GM18868 (cell line): ENCODE measurements around the gene TRNP1.
"Not testable (repeated sequence)": the region's sequence is repeated elsewhere in the genome, so short reads cannot be mapped to it uniquely, and the experiment has no call there.

ENCODE experiments used
- ATAC-seq: cut with Tn5 transposase; IDR thresholded peaks from one replicate; pipeline ENCODE4 v1.9.1; 2021; ENCODE audit warnings: mild to moderate bottlenecking, moderate library complexity; ENCODE audit not compliant: unreplicated experiment

Gene TRNP1

DNA sequence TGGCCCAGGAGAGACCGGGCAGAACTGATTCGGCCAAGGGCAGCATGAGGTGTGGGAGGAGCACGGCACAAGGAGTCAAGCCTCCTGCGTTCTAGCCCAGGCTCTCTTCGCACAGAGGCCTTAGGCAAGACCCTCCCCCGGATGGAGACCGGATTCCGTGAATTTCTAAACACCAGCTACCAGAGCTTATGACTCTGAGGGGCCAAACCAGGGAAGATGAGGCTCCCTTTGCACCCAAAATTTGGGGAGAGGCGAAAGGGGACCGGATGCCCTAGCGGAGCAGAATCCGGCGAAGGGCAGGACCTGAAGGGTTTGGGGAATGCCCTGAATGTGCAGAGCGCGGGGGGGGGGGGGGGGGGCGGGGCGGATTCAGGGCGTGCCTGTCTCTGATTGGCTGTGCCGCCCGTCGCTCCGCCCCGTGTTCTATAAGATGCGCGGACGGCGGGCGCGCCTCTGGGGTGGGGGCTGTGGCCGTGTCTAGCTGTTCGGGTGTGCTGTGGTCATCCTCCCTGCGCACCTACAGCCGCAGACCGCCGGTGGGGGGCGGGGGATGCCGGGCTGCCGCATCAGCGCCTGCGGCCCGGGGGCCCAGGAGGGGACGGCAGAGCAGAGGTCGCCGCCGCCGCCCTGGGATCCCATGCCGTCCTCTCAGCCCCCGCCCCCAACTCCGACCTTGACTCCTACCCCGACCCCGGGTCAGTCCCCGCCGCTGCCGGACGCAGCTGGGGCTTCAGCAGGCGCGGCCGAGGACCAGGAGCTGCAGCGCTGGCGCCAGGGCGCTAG lies at the start of gene TRNP1:
Gene TRNP1 (plus strand): TSS at position 456 of the 783 bp plus-strand sequence. CDS start 95 bp downstream, at position 551.
- ATAC-seq = peak; percentile 49

DNA sequence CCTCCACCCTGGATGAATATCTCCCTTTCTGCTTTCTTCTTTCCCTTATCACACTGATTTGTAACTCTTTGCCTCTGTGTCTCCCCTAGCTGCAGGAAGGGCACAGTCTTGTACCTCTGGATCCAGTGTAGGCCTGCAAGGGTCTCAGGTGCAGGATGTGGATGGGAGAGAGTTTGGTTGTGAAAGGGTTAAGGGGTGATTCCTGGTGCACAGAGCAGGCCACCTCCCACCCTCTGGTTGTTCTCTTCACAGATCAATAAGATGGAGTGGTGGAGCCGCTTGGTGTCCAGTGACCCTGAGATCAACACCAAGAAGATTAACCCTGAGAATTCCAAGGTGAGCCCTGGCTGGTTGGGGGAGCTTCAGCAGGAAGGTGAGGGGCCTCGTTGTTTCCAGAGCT lies 48.4 kb upstream of the TRNP1 start:
- ATAC-seq = no peak

- no peak for ATAC-seq
Measured at GRCh38 chr1:26945728-26946127, 47.8 kb upstream of the TRNP1 start.

GRCh38 chr1:26946270-26946669 lies 47.2 kb upstream of the TRNP1 start:
- ATAC-seq = no peak

DNA sequence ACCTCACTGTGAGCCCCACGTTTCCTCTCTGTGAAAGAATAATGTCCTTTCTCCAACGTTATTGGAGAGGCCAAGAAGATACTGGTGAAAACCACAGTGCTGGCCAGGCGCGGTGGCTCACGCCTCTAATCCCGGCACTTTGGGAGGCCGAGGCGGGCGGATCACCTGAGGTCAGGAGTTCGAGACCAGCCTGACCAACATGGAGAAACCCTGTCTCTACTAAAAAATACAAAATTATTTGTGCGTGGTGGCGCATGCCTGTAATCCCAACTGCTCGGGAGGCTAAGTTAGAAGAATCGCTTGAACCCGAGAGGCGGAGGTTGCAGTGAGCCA lies 44.8 kb upstream of the TRNP1 start:
- not testable (repeated sequence) for ATAC-seq

- ATAC-seq = no peak
Measured at GRCh38 chr1:26949266-26949925, 44.1 kb upstream of the TRNP1 start.

DNA sequence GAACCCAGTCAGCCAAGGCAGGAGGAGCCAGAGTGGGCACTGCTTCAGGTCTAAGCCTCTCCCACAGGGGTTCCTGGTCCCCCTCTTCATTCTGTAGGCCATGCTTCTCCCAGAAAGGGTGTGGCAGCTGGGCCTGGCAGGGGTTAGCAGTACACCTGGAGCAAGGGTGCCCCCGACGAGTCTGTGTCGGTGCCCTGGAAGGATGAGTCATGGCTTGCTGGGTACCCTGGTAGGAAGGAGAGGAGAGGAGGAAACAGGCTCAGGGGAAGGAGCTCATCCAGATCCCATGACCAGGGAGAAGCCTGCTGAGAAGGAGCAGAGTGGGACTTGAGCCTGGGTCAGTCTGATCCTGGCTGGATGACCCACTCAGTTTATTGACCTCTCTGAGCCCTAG lies 43.6 kb upstream of the TRNP1 start:
- ATAC-seq = no peak

DNA sequence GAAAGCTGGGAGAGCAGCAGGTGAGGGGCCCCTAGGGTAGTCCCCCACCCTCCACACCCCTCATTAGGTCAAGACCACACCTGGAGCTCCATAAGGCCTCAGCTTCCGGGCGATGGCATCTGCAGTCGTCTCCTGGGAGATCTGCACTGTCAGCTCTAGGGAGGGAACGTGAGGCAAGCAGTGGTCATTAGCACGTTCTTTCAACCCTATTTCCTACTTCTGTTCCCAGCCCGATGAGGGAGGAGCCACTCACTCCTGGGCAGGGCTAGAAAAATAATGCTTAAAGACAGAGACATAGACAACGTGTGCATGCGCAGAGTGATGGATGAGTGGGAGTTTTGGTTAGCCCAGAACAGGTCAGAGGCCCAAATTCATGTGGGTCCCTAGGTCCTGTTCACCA lies 42.9 kb upstream of the TRNP1 start:
- ATAC-seq = no peak

- ATAC-seq = no peak
Measured at GRCh38 chr1:26951216-26951615, 42.3 kb upstream of the TRNP1 start.

DNA sequence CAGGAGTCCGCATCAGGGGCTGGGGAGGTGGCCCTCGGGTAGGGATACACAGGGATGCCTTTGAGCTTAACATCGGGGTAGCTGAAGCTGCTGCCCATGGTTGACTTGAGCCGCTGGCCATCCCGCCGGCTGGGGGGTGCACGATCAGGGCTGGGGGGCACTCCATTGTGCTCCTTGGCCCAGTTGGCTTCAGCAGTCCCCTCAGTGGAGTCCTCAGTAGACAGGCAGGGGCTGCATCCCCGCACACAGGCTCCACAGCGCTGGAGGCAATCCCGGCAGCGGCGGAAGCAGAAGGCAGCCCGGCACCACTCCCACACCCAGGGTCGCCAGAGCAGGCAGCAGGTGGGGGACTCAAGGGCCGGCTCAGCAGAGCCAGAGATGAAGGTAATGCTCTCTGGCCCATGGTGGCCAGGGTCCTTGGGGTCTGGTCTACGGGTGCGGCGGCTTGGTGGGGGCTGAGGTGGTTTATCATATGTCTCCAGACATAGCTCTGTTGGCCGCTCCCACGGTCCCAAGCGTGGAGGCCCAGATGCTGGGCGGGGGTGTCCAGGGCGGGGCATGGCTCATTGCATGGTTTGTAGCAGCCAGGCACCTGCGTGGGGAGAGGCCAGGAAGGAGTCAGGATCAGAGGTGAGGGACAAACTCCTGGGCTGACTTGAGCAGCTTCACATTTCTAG lies 41.5 kb upstream of the TRNP1 start:
- ATAC-seq = no peak

- no peak for ATAC-seq
Measured at GRCh38 chr1:26953374-26953773, 40.1 kb upstream of the TRNP1 start.

DNA sequence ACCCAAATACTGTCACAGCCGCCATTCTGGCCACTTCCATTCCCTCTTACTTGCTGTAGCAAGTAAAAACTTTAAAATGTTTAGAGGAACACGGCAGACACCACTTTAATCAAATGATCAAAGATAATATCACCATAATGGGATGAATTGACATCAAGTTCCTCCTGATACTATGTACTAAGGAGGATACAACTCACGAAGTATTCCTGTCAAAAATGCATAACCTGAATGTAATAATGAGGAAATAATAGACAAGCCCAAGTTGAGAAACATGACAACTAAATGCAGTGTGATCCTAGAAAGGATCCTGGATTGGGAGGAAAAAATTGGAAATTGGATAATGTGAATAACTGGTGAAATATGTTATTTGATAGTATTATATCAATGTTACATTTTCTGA lies 37.2 kb upstream of the TRNP1 start:
- no peak for ATAC-seq

DNA sequence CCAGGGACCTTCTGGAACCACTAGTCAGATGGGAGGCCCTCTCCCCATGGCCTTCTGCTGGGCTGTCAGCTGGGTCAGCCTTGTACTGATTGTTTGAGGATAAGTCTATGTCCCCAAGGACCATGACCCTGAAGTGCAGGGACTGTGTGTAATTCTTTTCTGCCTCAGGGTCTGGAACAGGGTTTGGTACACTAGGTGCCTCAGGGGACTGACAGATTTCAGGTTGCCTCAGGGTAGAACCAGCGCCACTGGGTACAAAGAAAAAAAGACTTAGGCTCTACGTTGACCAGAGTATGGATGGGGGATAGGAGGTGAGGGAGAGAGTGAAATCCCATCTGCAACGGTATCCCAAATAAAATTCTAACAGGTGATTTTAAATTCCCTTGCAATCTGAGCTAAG lies 36.2 kb upstream of the TRNP1 start:
- ATAC-seq = no peak

- no peak for ATAC-seq
Measured at GRCh38 chr1:26959270-26959669, 34.2 kb upstream of the TRNP1 start.

DNA sequence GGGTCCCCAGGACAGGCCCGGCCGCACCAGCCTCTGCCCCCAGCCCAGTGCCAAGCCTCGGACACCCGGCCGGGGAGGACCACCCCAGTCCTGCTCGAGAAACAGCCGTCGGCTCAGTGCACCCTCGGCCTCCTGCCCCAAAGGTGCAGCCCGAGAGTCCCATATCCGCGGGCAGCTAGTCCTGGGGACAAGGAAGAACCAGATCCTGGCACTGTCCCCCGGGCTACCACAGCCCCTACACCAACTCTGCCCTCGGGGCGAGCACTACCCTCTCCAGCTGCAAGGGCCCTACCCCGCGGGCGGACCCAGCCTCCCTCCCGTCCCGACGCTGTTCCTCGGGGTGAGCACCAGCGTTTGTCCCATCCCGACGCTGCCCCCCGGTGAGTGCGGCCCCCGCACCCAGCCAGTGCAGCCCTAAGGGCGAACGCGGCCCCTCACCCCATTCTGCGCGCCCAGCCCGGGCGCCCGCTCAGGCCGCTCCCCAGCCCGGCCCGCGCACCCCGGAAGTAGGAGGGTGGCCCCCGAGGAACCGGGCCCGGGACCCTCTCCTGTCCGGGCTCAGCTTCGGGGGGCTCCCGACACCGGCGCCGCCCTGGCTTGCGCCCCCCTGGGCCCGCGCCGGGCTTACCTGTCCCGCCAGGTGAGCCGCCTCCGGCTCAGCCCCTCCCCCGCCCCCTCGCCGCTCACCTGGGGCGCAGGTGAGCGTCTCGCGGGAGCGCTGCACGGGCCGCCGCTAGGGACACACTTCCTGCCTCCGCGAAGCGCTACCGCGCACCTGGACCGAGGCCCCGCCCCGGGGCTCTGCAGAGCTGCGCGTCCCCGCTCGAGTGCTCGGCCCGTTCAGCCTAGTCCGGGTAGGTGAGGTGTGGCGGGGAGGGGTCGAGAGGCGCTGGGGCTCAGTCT lies 33.5 kb upstream of the TRNP1 start, which contains the start of gene KDF1:
Gene KDF1 (minus strand): TSS at position 747 of the 903 bp plus-strand sequence. CDS start 8,088 bp downstream, outside the sequence.
- no peak for ATAC-seq

DNA sequence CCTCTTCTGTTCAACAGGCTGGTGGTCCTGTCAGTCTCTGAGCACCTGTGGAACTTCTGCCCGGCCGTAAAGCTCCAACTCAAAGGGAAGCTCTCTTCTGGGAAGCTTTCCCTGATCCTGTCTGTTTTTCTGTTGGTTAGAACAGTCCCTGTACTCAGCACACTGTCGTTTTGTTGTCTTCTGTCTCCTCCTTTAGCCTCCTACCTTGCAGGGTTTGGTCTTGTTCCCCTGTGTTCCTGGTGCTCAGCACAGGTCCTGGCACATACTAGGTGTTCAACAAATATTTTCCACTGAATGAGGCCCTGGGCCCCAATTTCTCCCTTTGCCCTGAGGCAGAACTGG lies 32.9 kb upstream of the TRNP1 start:
- no peak for ATAC-seq

DNA sequence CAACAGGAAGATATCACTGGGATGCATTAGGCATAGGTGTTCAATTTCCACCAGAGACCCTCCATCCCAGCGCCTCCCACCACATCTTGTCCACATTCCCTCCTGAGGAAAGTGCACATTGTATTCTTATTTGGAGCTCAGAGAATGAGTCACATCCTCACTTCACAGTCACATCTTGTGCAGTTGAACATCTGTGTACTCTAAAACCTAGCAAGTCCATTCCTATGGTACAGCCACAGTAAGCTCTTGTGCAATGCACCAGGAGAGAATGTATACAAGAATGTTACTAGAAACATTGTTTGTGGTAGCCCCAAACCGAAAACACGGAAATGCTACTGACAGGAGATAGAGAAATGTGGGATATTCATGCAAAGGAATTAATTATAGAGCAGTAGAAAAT lies 31.7 kb upstream of the TRNP1 start:
- no peak for ATAC-seq

- no peak for ATAC-seq
Measured at GRCh38 chr1:26965213-26965612, 28.3 kb upstream of the TRNP1 start.

DNA sequence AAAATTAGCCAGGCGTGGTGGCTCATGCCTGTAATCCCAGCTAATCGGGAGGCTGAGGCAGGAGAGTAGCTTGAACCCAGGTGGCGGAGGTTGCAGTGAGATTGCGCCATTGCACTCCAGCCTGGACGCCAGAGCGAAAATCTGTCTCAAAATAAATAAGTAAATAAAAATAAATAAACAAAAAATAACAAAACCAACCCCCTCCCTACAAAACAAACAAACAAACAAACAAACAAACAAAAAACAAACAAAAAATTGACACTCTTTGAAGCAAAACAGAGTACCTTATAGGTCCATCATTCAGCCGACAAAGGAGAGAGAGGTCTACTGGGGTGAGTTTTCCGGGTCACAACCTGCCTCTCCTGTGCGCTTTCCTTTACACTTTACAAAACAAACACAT lies 27.9 kb upstream of the TRNP1 start:
- ATAC-seq = no peak

GRCh38 chr1:26970810-26971209 lies 22.7 kb upstream of the TRNP1 start:
- no peak for ATAC-seq

GRCh38 chr1:26971590-26971989 lies 21.9 kb upstream of the TRNP1 start:
- ATAC-seq = no peak
